ENCODE data around the gene ESYT3.
"Not testable (repeated sequence)": the region's sequence is repeated elsewhere in the genome, so short reads cannot be mapped to it uniquely, and the experiment has no call there.

Gene ESYT3

DNA sequence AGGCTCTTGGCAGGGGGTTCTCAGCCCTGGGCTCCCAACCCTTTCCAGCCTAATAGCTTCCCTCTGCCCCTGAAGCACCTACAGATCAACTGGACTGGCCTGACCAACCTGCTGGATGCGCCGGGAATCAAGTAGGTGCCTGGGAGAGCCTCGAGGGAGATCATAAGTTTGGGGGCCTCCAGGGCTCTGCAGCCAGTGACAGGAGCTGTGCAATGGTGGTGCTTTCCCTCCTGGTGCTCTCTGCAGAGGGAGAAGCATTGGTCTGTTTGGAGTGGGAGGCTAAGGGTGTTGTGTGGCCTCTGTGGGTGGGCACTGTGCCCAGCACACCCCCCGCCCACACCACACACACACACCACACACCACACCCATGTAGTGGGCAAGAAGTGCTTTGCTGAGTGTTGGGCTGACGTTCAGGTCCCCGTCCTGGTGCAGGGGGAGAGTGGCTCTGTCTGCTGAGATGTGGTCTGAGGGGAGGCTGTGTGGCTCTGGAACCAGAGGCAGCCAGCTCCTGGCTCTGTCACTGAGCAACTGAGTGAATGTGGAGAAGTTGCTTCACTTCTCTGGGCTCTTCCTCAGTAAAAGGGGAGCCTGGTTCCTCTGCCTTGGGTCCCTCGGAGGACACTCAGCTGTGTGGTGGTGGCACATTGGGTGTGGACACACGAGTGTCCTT lies 26.3 kb downstream of the ESYT3 start:
- DNase-seq (ENCODE audit: low read depth in 2 of 2) = no peak

DNA sequence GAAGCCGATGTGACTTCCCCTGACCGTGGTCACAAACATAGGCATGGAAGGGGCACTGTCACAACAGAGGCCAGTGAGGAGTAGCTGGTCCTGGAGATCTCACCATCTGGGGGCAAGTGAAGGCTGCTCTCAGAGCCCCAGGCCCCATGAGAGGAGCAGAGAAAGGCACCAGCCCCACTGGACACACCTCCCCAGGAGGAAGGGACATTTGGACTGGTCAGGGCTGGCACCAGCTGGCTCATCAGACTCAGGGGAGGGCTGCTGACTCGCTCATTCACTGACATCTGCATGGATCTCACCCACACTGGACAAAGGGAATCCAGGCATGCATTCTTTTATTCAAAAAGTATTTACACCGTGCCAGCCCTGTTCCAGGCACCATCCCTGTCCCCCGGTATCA lies 26.8 kb downstream of the ESYT3 start:
- DNase-seq (ENCODE audit: low read depth in 2 of 2) = no peak

DNA sequence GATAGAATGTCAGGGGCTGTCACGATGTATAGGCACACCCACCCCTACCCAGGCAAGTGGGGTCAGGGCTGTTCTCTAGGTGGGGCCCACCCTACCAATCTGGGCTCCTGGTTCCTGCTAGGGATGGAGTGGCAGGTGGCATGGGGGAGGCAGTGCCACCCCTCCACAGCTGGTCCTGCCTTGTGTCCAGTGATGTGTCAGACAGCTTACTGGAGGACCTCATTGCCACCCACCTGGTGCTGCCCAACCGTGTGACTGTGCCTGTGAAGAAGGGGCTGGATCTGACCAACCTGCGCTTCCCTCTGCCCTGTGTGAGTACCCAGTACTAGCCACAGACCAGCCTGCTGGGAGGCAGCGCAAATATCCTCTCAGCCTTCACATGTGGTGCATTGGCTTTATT lies 27.5 kb downstream of the ESYT3 start:
- DNase-seq (ENCODE audit: low read depth in 2 of 2) = no peak

DNA sequence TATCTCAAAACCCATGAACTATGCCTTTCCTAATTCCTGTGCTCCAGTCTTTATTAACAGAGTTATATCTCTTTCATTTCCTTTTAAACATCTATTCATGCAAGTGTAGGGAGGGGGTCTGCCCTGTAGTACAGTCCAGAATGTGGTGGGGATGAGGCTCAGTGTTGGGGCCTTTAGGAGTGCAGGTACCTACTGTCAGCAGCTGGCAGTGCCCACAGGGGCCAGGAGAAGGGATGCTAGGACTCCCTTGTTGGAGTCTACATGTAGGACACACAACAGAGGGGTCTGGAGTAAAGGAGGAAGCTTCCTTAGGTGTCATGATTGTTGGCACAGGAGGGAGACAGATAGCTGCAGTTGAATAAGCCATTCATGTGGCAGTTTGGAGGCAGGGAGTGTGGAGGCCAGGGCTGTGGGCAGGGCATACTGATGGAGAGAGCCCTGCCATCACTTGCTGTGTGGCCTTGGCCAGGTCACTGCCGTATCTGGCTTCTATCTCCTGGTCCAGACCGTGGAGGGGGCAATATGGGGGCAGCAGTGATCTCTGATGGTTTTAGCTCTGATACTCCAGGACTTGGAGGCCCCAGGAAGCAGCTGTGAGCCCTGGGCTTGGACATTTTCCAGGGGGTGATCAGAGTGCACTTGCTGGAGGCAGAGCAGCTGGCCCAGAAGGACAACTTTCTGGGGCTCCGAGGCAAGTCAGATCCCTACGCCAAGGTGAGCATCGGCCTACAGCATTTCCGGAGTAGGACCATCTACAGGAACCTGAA lies 29.5 kb downstream of the ESYT3 start:
- DNase-seq (ENCODE audit: low read depth in 2 of 2) = no peak

DNA sequence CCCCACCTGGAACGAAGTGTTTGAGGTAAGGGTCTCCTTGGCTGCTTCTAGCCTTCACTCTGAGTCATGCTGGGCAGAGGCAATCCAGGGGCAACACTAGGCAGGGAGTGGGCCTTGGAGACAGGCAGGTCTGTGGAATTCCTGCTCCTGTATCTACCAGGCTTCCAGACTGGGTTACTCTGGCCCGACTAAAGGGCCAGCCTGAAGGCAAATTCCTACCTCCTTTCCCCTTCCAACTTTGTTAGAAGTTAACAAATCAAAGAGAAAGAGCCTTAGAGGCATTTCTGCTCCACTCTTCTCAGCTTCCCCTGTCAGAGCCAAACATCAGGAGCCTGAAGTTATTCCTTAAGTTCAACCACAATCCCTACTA lies 30.1 kb downstream of the ESYT3 start:
- DNase-seq (ENCODE audit: low read depth in 2 of 2) = no peak

DNA sequence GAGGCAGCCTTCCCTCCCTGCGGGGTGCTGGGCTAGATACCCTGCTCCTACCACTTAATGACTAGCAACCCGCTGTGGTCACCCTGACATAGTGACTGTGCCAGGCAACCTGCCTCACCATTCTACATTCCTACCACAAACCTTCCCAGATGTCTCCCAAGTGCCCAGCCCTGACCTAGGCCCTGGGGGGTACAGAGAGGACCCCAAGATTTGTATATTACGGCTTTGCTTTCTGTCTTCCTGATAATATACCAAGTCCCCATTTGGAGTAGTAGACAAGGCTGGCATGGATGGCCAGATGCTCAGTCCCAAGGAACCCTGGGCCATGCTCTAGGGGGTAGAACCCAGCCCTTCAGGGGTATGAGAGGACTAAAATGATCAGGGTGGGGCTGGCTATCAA lies 31.0 kb downstream of the ESYT3 start:
- DNase-seq (ENCODE audit: low read depth in 2 of 2) = no peak

DNA sequence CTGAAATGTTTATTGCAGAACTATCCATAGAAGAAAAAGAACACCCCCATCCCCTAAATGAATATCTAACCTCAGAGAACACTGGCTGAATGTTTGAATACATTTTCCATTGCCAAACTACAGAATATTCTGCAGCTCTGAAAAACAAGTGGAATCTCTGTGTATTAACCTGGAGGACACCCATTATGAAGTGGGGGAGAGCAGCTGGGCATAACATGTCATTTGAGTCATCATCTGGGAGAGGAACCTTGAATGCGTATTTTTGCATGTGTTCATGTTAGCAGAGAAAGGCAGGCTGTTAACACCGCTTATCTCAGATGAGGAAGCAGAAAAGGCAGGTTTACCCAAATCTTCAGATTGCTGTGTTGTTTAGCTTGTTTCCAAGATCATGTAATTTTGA lies 31.5 kb downstream of the ESYT3 start:
- no peak for DNase-seq (ENCODE audit: low read depth in 2 of 2)

DNA sequence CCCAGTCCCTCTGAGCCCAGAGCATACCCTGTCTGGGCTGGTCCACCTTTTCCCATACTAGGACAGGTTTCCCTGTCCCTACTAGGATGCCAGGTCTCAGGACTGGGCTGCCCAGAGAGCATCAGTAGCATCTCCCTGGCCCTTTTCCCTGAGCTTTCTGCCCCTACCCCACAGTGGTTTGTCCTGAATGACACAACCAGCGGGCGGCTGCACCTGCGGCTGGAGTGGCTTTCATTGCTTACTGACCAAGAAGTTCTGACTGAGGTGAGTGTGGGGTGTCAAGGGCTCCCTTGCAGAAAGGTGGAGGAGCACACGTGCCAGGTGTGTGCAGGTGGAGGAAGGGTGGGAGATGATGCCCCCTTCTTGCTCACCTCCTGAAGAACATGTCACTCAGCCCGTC lies 33.5 kb downstream of the ESYT3 start:
- DNase-seq (ENCODE audit: low read depth in 2 of 2) = no peak

DNA sequence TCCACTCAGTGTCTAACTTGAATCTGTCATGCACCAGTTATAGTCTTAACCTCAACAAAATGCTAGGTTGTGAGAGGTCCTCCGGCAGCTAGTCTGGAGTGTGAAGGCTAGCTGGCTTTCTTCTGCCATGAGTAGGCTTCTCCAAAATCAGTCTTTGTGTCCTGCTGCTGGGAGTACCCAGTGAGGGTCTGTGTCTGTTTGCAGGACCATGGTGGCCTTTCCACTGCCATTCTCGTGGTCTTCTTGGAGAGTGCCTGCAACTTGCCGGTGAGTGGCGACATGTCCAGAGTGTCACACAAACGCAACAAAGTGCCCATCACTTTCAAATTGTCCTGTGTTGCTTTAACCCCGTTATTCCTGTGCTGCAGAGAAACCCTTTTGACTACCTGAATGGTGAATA lies 34.0 kb downstream of the ESYT3 start:
- no peak for DNase-seq (ENCODE audit: low read depth in 2 of 2)

DNA sequence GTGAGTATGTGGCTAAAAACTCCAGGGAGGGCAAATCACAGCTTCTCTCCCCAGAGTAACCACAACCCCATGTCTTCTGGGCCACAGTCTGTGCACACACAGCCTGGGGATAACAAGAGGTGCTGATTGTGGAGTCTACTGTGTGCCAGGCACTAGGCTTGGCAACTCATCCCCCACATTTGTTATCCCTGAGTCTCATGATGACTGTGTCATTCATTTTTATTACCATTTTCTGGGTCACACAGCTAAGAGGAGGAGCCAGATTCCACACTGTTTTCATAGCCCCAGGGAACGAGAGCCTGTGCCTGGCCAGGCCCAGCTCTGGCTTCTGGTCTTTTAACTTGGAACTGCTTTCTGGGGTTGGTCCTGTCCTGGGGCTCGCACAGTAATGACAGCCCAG lies 34.5 kb downstream of the ESYT3 start:
- DNase-seq (ENCODE audit: low read depth in 2 of 2) = no peak

DNA sequence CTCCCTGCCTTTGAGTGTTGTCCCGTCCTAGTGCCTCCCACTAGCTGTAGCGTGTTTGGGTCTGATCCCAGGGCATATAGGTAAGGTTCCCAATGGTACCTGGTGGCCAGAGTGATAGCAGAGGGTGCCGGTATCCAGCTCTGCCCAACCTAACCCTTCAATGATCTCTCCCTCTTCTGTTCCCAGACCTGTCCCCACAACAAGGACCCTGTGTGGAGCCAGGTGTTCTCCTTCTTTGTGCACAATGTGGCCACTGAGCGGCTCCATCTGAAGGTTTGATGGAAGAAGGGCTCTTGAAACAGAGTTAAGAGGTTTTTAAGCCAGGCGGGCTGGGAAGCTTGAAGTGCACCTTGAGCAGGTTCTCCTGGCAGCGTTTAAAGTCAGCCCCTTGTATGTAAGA lies 35.5 kb downstream of the ESYT3 start:
- no peak for DNase-seq (ENCODE audit: low read depth in 2 of 2)

DNA sequence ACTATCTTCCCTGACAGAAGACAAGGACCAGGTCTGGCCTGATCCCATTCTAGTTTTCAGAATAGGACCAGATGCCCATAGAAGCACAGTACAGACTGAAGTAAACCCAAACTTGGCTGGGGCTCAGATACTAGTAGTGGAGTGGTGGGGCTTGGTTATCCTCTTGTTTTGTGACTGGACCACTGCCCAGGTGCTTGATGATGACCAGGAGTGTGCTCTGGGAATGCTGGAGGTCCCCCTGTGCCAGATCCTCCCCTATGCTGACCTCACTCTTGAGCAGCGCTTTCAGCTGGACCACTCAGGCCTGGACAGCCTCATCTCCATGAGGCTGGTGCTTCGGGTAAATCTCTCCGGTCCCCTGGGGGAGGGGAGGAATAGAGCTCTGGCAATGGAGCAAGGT lies 36.3 kb downstream of the ESYT3 start:
- no peak for DNase-seq (ENCODE audit: low read depth in 2 of 2)

DNA sequence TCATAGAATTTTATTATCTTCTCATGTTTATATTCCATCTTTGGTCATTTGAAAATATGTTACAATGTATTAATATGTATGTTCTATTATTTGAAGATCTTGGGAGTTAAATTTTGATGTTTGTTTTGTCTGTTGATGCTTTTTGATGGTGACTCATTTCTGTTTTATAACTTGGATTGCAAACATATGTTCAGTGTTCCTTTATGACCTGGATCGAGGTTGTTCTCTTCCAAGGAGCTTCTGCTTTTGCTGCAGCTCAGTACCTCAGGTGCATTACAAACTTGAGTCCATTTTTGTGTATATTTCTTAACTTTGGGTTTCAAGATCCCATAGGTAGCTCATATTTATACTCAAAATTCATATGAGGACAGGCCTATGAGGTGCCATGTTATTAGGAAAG lies 37.1 kb downstream of the ESYT3 start:
- no peak for DNase-seq (ENCODE audit: low read depth in 2 of 2)

DNA sequence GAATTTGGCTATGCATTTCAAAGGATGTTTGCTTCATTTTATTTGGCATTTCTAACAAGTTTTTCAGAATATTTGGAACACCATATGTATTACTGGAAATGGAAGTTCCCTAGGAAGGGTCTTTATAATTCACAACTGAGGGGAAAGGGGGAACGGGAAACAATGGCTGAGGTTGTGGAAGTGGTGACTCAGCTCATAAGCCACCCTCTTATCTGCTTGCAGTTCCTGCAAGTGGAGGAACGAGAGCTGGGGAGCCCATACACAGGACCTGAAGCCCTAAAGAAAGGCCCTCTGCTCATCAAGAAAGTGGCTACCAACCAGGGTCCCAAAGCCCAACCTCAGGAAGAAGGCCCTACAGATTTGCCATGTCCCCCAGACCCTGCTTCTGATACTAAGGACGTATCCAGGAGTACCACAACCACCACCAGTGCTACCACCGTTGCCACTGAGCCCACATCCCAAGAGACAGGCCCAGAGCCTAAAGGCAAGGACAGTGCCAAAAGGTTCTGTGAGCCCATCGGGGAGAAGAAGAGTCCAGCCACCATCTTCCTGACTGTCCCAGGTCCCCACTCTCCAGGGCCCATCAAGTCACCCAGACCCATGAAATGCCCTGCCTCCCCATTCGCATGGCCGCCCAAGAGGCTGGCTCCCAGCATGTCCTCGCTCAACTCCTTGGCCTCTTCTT lies 37.9 kb downstream of the ESYT3 start:
- DNase-seq (ENCODE audit: low read depth in 2 of 2) = no peak

DNA sequence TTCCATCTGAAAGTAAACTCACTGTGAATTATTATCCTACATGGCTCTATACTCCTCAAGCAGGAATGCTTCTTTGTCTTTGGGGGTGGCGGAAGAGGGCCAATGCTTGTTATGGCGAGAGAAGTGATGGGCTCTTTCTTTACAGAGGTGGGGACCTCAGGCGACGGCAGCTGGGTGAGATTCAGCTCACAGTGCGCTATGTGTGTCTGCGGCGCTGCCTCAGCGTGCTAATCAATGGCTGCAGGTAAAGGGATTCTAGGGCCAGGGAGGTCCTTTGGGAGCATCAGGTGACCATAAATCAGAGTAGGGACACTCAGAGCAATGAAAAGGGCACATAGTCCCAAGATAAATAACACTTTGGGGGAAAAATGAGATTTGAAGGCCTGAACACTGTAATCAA lies 39.0 kb downstream of the ESYT3 start:
- no peak for DNase-seq (ENCODE audit: low read depth in 2 of 2)

DNA sequence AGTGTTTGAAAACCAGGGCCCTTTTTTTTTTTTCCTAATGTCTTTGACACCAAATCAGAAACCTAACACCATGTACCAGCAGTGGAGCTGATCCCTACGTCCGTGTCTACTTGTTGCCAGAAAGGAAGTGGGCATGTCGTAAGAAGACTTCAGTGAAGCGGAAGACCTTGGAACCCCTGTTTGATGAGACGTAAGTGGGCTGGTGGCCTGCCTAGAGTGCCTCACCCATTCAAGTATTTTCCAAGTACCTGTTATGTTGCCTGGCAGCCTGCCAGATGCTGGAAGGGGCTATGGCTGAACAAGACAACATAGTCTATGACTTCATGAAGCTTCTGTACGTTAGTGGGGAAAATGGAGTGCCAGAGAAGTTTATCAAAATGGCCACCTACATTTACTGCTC lies 39.7 kb downstream of the ESYT3 start:
- no peak for DNase-seq (ENCODE audit: low read depth in 2 of 2)

DNA sequence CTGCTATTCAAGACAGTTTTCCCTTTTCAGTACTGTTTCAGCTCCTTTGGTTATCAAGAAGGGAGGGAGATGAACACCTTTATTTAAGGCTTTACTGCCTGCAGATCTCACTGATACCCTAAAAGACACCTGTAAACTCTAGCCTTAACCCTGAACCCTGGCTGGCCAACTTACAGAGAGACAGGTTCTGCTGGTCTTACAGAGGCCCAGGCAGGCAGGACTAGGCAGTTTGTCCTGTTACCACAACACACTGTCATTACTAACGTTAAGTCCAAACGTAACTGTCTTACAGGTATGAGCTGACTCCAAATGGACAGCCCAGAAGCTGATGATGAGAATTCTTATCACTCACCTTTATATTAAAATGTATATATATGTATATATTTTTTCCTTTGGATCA lies 42.1 kb downstream of the ESYT3 start:
- no peak for DNase-seq (ENCODE audit: low read depth in 2 of 2)

DNA sequence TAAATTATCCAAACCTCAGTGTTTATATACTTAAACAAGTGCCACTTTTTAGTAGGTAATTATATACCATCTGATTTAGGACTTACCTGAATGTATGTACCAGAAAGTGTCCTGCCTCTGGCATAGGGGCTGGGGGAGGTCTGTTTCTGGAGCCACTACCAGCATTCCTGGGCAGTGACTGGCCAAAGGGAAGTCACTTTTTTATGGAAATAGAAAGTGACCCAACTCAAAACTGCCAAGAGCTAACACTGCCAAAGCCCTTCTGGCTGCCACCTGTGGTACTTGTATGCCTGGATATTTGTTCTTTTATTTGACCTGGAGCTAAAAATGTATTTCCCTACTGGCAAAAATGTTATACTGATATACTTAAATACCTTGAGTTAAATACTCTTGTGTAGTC lies 42.7 kb downstream of the ESYT3 start:
- no peak for DNase-seq (ENCODE audit: low read depth in 2 of 2)

DNA sequence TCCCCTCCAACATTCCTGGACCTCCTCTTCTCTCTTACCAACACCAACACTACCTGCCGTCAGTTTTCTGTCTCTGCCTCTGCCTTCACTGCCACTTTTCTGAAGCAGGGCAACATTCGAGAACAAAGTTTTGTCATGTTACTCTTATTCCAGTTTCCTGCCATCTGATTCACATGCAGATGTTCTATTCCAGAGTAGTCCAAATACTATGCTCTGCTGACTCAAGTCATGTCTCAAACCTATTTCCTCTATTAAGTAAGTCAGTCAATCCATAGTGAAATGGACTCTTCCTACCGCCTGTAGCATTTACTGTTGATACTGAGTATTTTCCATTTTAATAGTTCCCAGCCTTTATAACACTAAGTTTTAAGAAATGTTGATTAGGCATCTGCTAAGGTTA lies 43.4 kb downstream of the ESYT3 start:
- DNase-seq (ENCODE audit: low read depth in 2 of 2) = no peak

DNA sequence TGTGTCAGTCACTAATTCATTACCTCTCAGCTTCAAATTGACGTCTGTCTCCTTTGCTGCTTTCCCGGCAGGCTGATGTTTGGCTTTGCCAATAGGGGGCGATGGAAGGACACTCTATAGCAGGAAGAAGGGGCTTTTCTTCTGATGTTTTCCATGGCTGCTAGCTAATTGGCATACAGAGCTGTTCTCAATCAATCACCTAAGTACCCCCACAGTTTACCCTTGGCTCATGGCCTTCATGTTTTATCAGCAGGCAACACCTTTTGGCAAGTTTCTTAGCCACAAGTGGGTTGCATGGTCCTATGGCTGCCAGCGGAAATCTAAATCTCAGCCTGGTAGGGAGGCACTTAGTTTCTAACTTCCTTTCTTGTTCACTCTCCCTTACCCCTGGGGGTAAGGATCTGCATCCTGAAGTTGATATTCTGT lies 45.0 kb downstream of the ESYT3 start:
- DNase-seq (ENCODE audit: low read depth in 2 of 2) = peak; percentile 7 to 13

DNA sequence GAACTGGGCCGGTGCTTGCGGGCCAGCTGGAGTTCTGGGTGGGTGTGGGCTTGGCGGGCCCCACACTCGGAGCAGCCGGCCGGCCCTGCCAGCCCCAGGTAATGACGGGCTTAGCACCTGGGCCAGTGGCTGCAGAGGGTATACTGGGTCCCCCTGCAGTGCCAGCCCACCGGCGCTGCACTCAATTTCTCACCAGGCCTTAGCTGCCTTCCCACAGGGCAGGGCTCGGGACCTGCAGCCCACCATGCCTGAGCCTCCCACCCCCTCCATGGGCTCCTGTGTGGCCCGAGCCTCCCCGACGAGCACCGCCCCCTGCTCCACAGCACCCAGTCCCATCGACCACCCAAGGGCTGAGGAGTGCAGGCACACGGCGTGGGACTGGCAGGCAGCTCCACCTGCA lies 50.3 kb downstream of the ESYT3 start:
- not testable (repeated sequence) for DNase-seq (ENCODE audit: low read depth in 2 of 2)

DNA sequence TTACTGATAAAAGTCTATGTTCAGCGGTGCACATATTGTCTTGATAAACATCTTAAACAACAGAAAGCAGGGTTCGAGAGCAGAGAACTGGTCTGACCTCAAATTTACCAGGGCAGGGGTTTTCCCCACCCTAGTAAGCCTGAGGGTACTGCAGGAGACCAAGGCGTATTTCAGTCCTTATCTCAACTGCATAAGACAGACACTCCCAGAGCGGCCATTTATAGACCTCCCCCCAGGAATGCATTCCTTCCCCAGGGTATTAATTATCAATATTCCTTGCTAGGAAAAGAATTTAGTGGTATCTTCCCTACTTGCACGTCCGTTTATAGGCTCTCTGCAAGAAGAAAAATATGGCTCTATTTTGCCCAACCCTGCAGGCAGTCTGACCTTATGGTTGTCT lies 52.2 kb downstream of the ESYT3 start:
- not testable (repeated sequence) for DNase-seq (ENCODE audit: low read depth in 2 of 2)

DNA sequence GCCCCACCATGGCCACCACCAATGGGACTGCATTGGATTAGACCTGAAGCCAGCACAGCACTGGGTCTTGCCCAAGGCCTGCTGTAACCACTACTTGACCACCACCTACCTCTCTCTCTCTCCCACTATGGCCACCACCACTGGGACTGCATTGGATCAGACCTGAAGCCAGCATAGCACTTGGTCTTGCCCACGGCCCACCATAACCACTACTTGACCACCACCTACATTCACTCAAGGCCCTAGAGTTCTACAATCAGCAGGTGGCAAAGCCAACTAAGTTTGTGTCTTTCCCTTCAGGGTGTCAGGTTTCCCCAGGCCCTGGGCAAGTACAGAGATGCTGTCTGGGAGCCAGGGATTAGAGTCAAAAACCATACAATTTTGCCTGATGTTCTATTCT lies 57.6 kb downstream of the ESYT3 start:
- DNase-seq (ENCODE audit: low read depth in 2 of 2) = no peak
